GM23338 (cell line): ENCODE measurements around the gene RRH. TPM values are rescaled to one million over a fixed set of nuclear protein-coding genes. Genes with fewer than 3 reads are reported as not detected.
A peak's percentile ranks its signal among the peaks of the same experiment; 100 is the strongest.

Experiments used
- ATAC-seq: fragments of 200-7000 bp; cut with Tn5 transposase; 3 replicates; pipeline ENCODE4 v1.9.1; 2020
- DNase-seq: peaks from one replicate; pipeline ENCODE4 v3.0.0-alpha.2; 2015; ENCODE audit warnings: low spot score
- H2AFZ ChIP-seq: fragments of 200-600 bp; sonication (generic); 2 replicates; pipeline ENCODE4 v1.8.0; 2016; ENCODE audit warnings: antibody characterized with exemption, mild to moderate bottlenecking, moderate library complexity
- H3F3A ChIP-seq: fragments of 200-600 bp; sonication (generic); replicated peaks from 2 replicates; pipeline ENCODE4 v1.8.0; 2017; ENCODE audit warnings: antibody characterized with exemption, mixed run types, low read depth
- H3K27ac ChIP-seq: fragments of 200-600 bp; sonication (generic); 2 replicates; pipeline ENCODE4 v1.6.1; 2016; ENCODE audit warnings: low read depth
- H3K27me3 ChIP-seq: fragments of 200-600 bp; sonication (generic); 2 replicates; pipeline ENCODE4 v1.8.0; 2016; ENCODE audit warnings: mild to moderate bottlenecking, mixed run types, moderate library complexity; ENCODE audit not compliant: insufficient read depth
- H3K36me3 ChIP-seq: fragments of 200-600 bp; sonication (generic); 2 replicates; pipeline ENCODE4 v1.8.0; 2016; ENCODE audit warnings: mild to moderate bottlenecking; ENCODE audit not compliant: insufficient read depth
- H3K4me1 ChIP-seq: fragments of 200-600 bp; sonication (generic); 2 replicates; pipeline ENCODE4 v1.8.0; 2016; ENCODE audit warnings: mild to moderate bottlenecking, moderate library complexity; ENCODE audit not compliant: insufficient read depth
- H3K4me2 ChIP-seq: fragments of 200-600 bp; sonication (generic); 2 replicates; pipeline ENCODE4 v1.7.1; 2017; ENCODE audit warnings: mixed run types
- H3K4me3 ChIP-seq: fragments of 200-600 bp; sonication (generic); 2 replicates; pipeline ENCODE4 v1.6.1; 2016; ENCODE audit warnings: mixed run types
- H3K79me2 ChIP-seq: fragments of 200-600 bp; sonication (generic); replicated peaks from 2 replicates; pipeline ENCODE4 v1.8.0; 2017; ENCODE audit warnings: mild to moderate bottlenecking; ENCODE audit not compliant: insufficient read depth
- H3K9me2 ChIP-seq: fragments of 200-600 bp; sonication (generic); 2 replicates; pipeline ENCODE4 v1.8.0; 2017; ENCODE audit not compliant: insufficient read depth
- H4K20me1 ChIP-seq: fragments of 200-600 bp; sonication (generic); replicated peaks from 2 replicates; pipeline ENCODE4 v1.8.0; 2017; ENCODE audit warnings: mild to moderate bottlenecking; ENCODE audit not compliant: insufficient read depth
- H3K27ac Mint-ChIP-seq: 2 replicates; pipeline ENCODE4 v1.8.0; 2020; ENCODE audit warnings: inconsistent platforms, mild to moderate bottlenecking, moderate library complexity, mixed read lengths
- H3K27me3 Mint-ChIP-seq: 3 replicates; pipeline ENCODE4 v1.8.0; 2022; ENCODE audit warnings: low read depth, mild to moderate bottlenecking, moderate library complexity, mixed read lengths, inconsistent platforms; ENCODE audit not compliant: insufficient read depth, poor library complexity
- H3K36me3 Mint-ChIP-seq: 3 replicates; pipeline ENCODE4 v1.8.0; 2021; ENCODE audit warnings: low read depth, mild to moderate bottlenecking, inconsistent platforms, moderate library complexity, mixed read lengths
- H3K4me1 Mint-ChIP-seq: 3 replicates; pipeline ENCODE4 v1.8.0; 2020; ENCODE audit warnings: mild to moderate bottlenecking, inconsistent platforms, mixed read lengths
- H3K4me3 Mint-ChIP-seq: 3 replicates; pipeline ENCODE4 v1.8.0; 2021; ENCODE audit warnings: moderate library complexity, mild to moderate bottlenecking, inconsistent platforms, mixed read lengths
- H3K9me3 Mint-ChIP-seq: 3 replicates; pipeline ENCODE4 v1.8.0; 2020; ENCODE audit warnings: moderate library complexity, mild to moderate bottlenecking, inconsistent platforms, mixed read lengths
- CREB1 ChIP-seq: fragments of 250-450 bp; sonication (Bioruptor Pico); IDR thresholded peaks from 2 replicates; pipeline ENCODE4 v1.5.0; 2020; ENCODE audit warnings: low read depth, mild to moderate bottlenecking, moderate library complexity
- CTCF ChIP-seq, 2 experiments: fragments of 200-600 bp in 1 of 2; sonication (generic) in 1 of 2; conservative IDR thresholded peaks; 2 replicates each; pipeline versions ENCODE4 v1.5.1 to v1.6.1; 2016 to 2017; ENCODE audit warnings: antibody characterized with exemption in 2 of 2, low read depth in 2 of 2, mild to moderate bottlenecking in 2 of 2, moderate library complexity in 1 of 2
- ETS1 ChIP-seq: IDR thresholded peaks from 2 replicates; pipeline ENCODE4 v1.6.1; 2016; ENCODE audit warnings: antibody characterized with exemption
- EZH2 ChIP-seq: fragments of 200-600 bp; sonication (generic); IDR thresholded peaks from one replicate; pipeline ENCODE4 v1.8.0; 2017; ENCODE audit warnings: antibody characterized with exemption, mild to moderate bottlenecking, low read depth; ENCODE audit not compliant: unreplicated experiment
- EZH2phosphoT487 ChIP-seq: fragments of 200-600 bp; sonication (generic); IDR thresholded peaks from one replicate; pipeline ENCODE4 v1.8.1; 2018; ENCODE audit warnings: antibody characterized with exemption; ENCODE audit not compliant: unreplicated experiment
- NANOG ChIP-seq: IDR thresholded peaks from 2 replicates; pipeline ENCODE4 v1.6.1; 2016; ENCODE audit warnings: antibody characterized with exemption, borderline replicate concordance
- POLR2AphosphoS5 ChIP-seq: IDR thresholded peaks from 2 replicates; pipeline ENCODE4 v1.6.1; 2016; ENCODE audit warnings: antibody characterized with exemption, low read depth
- STAT1 ChIP-seq: IDR thresholded peaks from one replicate; pipeline ENCODE4 v1.6.1; 2016; ENCODE audit warnings: antibody characterized with exemption; ENCODE audit not compliant: unreplicated experiment
- ZNF114 ChIP-seq: fragments of 250-450 bp; sonication (Bioruptor Pico); IDR thresholded peaks from 2 replicates; pipeline ENCODE4 v1.5.0; 2020; ENCODE audit warnings: mild to moderate bottlenecking, moderate library complexity
- ZNF331 ChIP-seq: fragments of 250-450 bp; sonication (Bioruptor Pico); IDR thresholded peaks from 2 replicates; pipeline ENCODE4 v1.5.0; 2020; ENCODE audit warnings: low read depth, mild to moderate bottlenecking, moderate library complexity
- ZNF462 ChIP-seq: fragments of 250-450 bp; sonication (Bioruptor Pico); IDR thresholded peaks from 2 replicates; pipeline ENCODE4 v1.5.0; 2020; ENCODE audit warnings: mild to moderate bottlenecking, moderate library complexity
- polyA plus RNA-seq: library from polyadenylated mRNA; unstranded; fragments of >200 nt; fragmentation: Nextera tagmentation; extraction: Ambion mirVana; gene quantifications from 2 replicates; pipeline ENCODE4 v1.2.1, GENCODE V29; 2016
- total RNA-seq: library from RNA; depleted of rRNA; stranded (reverse); fragments of >200 nt; shearing (Covaris generic); gene quantifications from 2 replicates; pipeline ENCODE4 v1.2.3, GENCODE V29; 2014

Gene RRH
- total and polyA plus RNA-seq, 2 experiments from 2014 or later: not detected

- peak; percentile 27 for DNase-seq
- peaks cover 25% of the 10 kb centered on the region for H3K36me3 Mint-ChIP-seq
- Histone ChIP-seq H3K79me2 (no peaks in the 10 kb centered on the region), H3K4me3 (no peak overlapping the region), H2AFZ (no peak overlapping the region), H3K9me2 (no peaks in the 10 kb centered on the region), H3K36me3 (peaks cover 20% of the 10 kb centered on the region), H3K27me3 (no peaks in the 10 kb centered on the region), H3K4me1 (no peaks in the 10 kb centered on the region), H3F3A (no peaks in the 10 kb centered on the region), H3K4me2 (no peak overlapping the region), H3K27ac (no peak overlapping the region), H4K20me1 (no peaks in the 10 kb centered on the region; the same call in 1 of the 2 replicates)
- no peaks in the 10 kb centered on the region for H3K4me1 Mint-ChIP-seq
- ATAC-seq: no peak
- peak in 1 of 2 experiments; percentile 68; a peak in 3 of 4 replicates for TF ChIP-seq CTCF (conservative IDR thresholded peaks at IDR 0.05; ENCODE audit: low read depth in 2 of 2)
- TF ChIP-seq ZNF331 (CRISPR knock-in tag): no peak
- no peaks in the 10 kb centered on the region for H3K9me3 Mint-ChIP-seq
- H3K4me3 Mint-ChIP-seq: no peak overlapping the region
- H3K27ac Mint-ChIP-seq: no peak overlapping the region
- no peaks in the 10 kb centered on the region for H3K27me3 Mint-ChIP-seq
Observed at GRCh38 chr4:109826719-109827118, 1.1 kb upstream of the RRH start.

- Histone ChIP-seq H3K4me2 (no peak overlapping the region), H3F3A (no peaks in the 10 kb centered on the region), H3K4me3 (no peak overlapping the region), H4K20me1 (no peaks in the 10 kb centered on the region), H2AFZ (no peak overlapping the region), H3K27ac (no peak overlapping the region), H3K9me2 (no peaks in the 10 kb centered on the region), H3K36me3 (no peaks in the 10 kb centered on the region), H3K27me3 (no peaks in the 10 kb centered on the region), H3K79me2 (no peaks in the 10 kb centered on the region), H3K4me1 (no peaks in the 10 kb centered on the region)
- no peaks in the 10 kb centered on the region for H3K4me1 Mint-ChIP-seq
- DNase-seq (no peak), ATAC-seq (no peak)
- H3K27me3 Mint-ChIP-seq: no peaks in the 10 kb centered on the region
- H3K9me3 Mint-ChIP-seq: no peaks in the 10 kb centered on the region
- no peaks in the 10 kb centered on the region for H3K36me3 Mint-ChIP-seq
- no peak overlapping the region for H3K4me3 Mint-ChIP-seq
- H3K27ac Mint-ChIP-seq: no peak overlapping the region
- TF ChIP-seq NANOG: no peak
- TF ChIP-seq ZNF114 (CRISPR knock-in tag): no peak
- TF ChIP-seq EZH2: no peak
- no peak for TF ChIP-seq CTCF (conservative IDR thresholded peaks at IDR 0.05; ENCODE audit: low read depth in 2 of 2)
- TF ChIP-seq ETS1: no peak
- no peak for TF ChIP-seq POLR2AphosphoS5
- no peak for TF ChIP-seq STAT1
- TF ChIP-seq ZNF331 (CRISPR knock-in tag): no peak
- no peak for TF ChIP-seq ZNF462 (CRISPR knock-in tag)
- TF ChIP-seq CREB1 (CRISPR knock-in tag): no peak
- TF ChIP-seq EZH2phosphoT487: no peak
Observed at GRCh38 chr4:109833756-109834155, 6.0 kb downstream of the RRH start.
